ENCODE data around the gene MAN1A2. TPM values are rescaled to one million over a fixed set of nuclear protein-coding genes. Genes with fewer than 3 reads are reported as not detected.
A peak's percentile ranks its signal among the peaks of the same experiment; 100 is the strongest.

MAN1A2 gene
- total RNA-seq, 1 experiment from 2014 or later: 21.0 TPM

- BruUV-seq (replicated peaks): no TSS peak
- Mint-ChIP-seq H3K4me1 (ENCODE audit: low read depth, unreplicated experiment) (peaks cover 14% of the 10 kb centered on the region), H3K27me3 (ENCODE audit: insufficient read depth, unreplicated experiment) (no peaks in the 10 kb centered on the region), H3K36me3 (ENCODE audit: insufficient read depth, unreplicated experiment) (no peaks in the 10 kb centered on the region), H3K9me3 (ENCODE audit: unreplicated experiment) (no peaks in the 10 kb centered on the region), H3K4me3 (ENCODE audit: unreplicated experiment) (no peak overlapping the region), H3K27ac (ENCODE audit: unreplicated experiment) (no peak overlapping the region)
- ChIA-PET CTCF (no interaction called here), POLR2A (no interaction called here)
- Histone ChIP-seq H3K4me3 (ENCODE audit: low read depth, low read length) (no peak overlapping the region), H3K27me3 (replicated peaks; ENCODE audit: control insufficient read depth, insufficient read depth, low read length) (no peaks in the 10 kb centered on the region), H3K4me1 (peaks cover 7% of the 10 kb centered on the region; the same call in 1 of the 2 replicates), H3K36me3 (ENCODE audit: control insufficient read depth, insufficient read depth, low read length) (no peaks in the 10 kb centered on the region), H3K9me3 (no peaks in the 10 kb centered on the region)
- DNase-seq: no peak
- no peak for TF ChIP-seq CTCF (IDR thresholded peaks at IDR 0.05; ENCODE audit: insufficient read depth in 1 of 2, low read depth in 1 of 2, low read length in 1 of 2, severe bottlenecking in 1 of 2, unreplicated experiment in 1 of 2)
- intact Hi-C loops (cut with micrococcal nuclease; ENCODE audit: unreplicated experiment): no loop called here
Observed at GRCh38 chr1:117568999-117569398, 201.8 kb downstream of the MAN1A2 start.

GRCh38 chr1:117569856-117570255 is 202.6 kb downstream of the MAN1A2 start:
- H3K36me3 Mint-ChIP-seq (ENCODE audit: insufficient read depth, unreplicated experiment): no peaks in the 10 kb centered on the region
- Histone ChIP-seq H3K4me3 (ENCODE audit: low read depth, low read length) (no peak overlapping the region), H3K9me3 (no peaks in the 10 kb centered on the region), H3K36me3 (ENCODE audit: control insufficient read depth, insufficient read depth, low read length) (no peaks in the 10 kb centered on the region), H3K4me1 (peaks cover 11% of the 10 kb centered on the region; the same call in 1 of the 2 replicates), H3K27me3 (replicated peaks; ENCODE audit: control insufficient read depth, insufficient read depth, low read length) (no peaks in the 10 kb centered on the region)
- H3K9me3 Mint-ChIP-seq (ENCODE audit: unreplicated experiment): no peaks in the 10 kb centered on the region
- POLR2A ChIA-PET: no interaction called here
- no TSS peak for BruUV-seq (replicated peaks)
- no peak for TF ChIP-seq CTCF (IDR thresholded peaks at IDR 0.05; ENCODE audit: insufficient read depth in 1 of 2, low read depth in 1 of 2, low read length in 1 of 2, severe bottlenecking in 1 of 2, unreplicated experiment in 1 of 2)
- CTCF ChIA-PET: no interaction called here
- no peaks in the 10 kb centered on the region for H3K27me3 Mint-ChIP-seq (ENCODE audit: insufficient read depth, unreplicated experiment)
- H3K27ac Mint-ChIP-seq (ENCODE audit: unreplicated experiment): no peak overlapping the region
- H3K4me1 Mint-ChIP-seq (ENCODE audit: low read depth, unreplicated experiment): peaks cover 13% of the 10 kb centered on the region
- DNase-seq: no peak
- no peak overlapping the region for H3K4me3 Mint-ChIP-seq (ENCODE audit: unreplicated experiment)
- intact Hi-C loops (cut with micrococcal nuclease; ENCODE audit: unreplicated experiment): loop anchor here (2.0 kb wide), 2 partner anchors 21 to 35 kb away; no protein-coding TSS in a partner anchor

GRCh38 chr1:117570988-117571409 is 203.8 kb downstream of the MAN1A2 start:
- Histone ChIP-seq H3K4me3 (ENCODE audit: low read depth, low read length) (no peak overlapping the region), H3K4me1 (peaks cover 11% of the 10 kb centered on the region; the same call in 1 of the 2 replicates), H3K9me3 (no peaks in the 10 kb centered on the region), H3K27me3 (replicated peaks; ENCODE audit: control insufficient read depth, insufficient read depth, low read length) (no peaks in the 10 kb centered on the region), H3K36me3 (ENCODE audit: control insufficient read depth, insufficient read depth, low read length) (no peaks in the 10 kb centered on the region)
- no peak overlapping the region for H3K27ac Mint-ChIP-seq (ENCODE audit: unreplicated experiment)
- no peaks in the 10 kb centered on the region for H3K36me3 Mint-ChIP-seq (ENCODE audit: insufficient read depth, unreplicated experiment)
- CTCF ChIA-PET: interaction anchor here (0.7 to 1.1 kb wide), 2 partner anchors 36 to 183 kb away, joined by 3 read pairs; no protein-coding TSS in a partner anchor
- POLR2A ChIA-PET: interaction anchor here (0.6 kb wide), 1 partner anchor 35 kb away, joined by 3 read pairs; no protein-coding TSS in a partner anchor
- H3K4me1 Mint-ChIP-seq (ENCODE audit: low read depth, unreplicated experiment): peaks cover 12% of the 10 kb centered on the region
- no TSS peak for BruUV-seq (replicated peaks)
- H3K9me3 Mint-ChIP-seq (ENCODE audit: unreplicated experiment): no peaks in the 10 kb centered on the region
- no peaks in the 10 kb centered on the region for H3K27me3 Mint-ChIP-seq (ENCODE audit: insufficient read depth, unreplicated experiment)
- intact Hi-C loops (cut with micrococcal nuclease; ENCODE audit: unreplicated experiment): loop anchor here (1.0 to 2.0 kb wide), 3 partner anchors 9 to 34 kb away; no protein-coding TSS in a partner anchor
- DNase-seq: peak; percentile 53
- TF ChIP-seq CTCF (IDR thresholded peaks at IDR 0.05; ENCODE audit: insufficient read depth in 1 of 2, low read depth in 1 of 2, low read length in 1 of 2, severe bottlenecking in 1 of 2, unreplicated experiment in 1 of 2): no peak
- peak overlapping the region; percentile 42 for H3K4me3 Mint-ChIP-seq (ENCODE audit: unreplicated experiment)

Data from Caco-2 (cell line).